OCI-LY1 (cell line): ENCODE results near the gene ZNF804B.

Experiments
- CTCF ChIP-seq: fragments of 200-600 bp; sonication (generic), shearing (Covaris generic); IDR thresholded peaks from 2 replicates; pipeline ENCODE4 v1.5.1; 2017; ENCODE audit warnings: mild to moderate bottlenecking, antibody characterized with exemption, low read length, moderate library complexity, mixed read lengths
- EZH2 ChIP-seq: fragments of 200-600 bp; sonication (generic), shearing (Covaris generic); IDR thresholded peaks from 2 replicates; pipeline ENCODE4 v1.8.0; 2017; ENCODE audit warnings: borderline replicate concordance, mixed run types, mild to moderate bottlenecking, antibody characterized with exemption, low read length, moderate library complexity, mixed read lengths

- TF ChIP-seq CTCF (no peak), EZH2 (no peak)
Observed at GRCh38 chr7:88775838-88776237, 16.3 kb downstream of the ZNF804B start.
